Hippocampal formation (tissue), 2 donors: ENCODE results near the gene FCGBP.
"Not testable (repeated sequence)": the region's sequence is repeated elsewhere in the genome, so short reads cannot be mapped to it uniquely, and the experiment has no call there.

Source experiments
- DNase-seq, 2 donors: peaks; one replicate each; lab custom pipeline; 2025; lab: John Stamatoyannopoulos, UW

The FCGBP gene

GRCh38 chr19:39890755-39891551 lies 43.5 kb downstream of the FCGBP start:
- DNase-seq: no peak

- not testable (repeated sequence) for DNase-seq
Measured at GRCh38 chr19:39889872-39890754, 44.3 kb downstream of the FCGBP start.

DNA sequence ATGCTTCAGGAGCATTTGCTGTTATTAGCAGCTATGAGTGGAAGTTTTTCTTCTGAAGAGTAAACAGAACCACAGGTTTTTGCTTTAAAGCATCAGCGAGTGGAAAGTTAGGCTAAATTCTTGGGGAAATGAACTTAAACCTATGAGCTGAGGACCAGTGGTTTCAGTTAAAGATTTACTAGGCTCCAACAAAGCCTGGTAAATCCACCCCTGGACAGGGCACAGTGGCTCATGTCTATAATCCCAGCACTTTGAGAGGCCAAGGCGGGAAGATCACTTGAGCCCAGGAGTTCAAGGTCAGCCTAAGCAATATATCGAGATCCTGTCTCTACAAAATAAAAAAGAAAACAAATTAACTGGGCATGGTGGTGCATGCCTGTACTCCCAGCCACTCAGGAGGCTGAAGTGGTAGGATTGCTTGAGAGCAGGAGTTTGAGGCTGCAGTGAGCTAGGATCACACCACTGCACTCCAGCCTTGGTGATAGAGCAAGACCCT lies 46.9 kb downstream of the FCGBP start:
- not testable (repeated sequence) for DNase-seq

GRCh38 chr19:39885821-39886554 lies 48.4 kb downstream of the FCGBP start:
- DNase-seq: not testable (repeated sequence)

DNA sequence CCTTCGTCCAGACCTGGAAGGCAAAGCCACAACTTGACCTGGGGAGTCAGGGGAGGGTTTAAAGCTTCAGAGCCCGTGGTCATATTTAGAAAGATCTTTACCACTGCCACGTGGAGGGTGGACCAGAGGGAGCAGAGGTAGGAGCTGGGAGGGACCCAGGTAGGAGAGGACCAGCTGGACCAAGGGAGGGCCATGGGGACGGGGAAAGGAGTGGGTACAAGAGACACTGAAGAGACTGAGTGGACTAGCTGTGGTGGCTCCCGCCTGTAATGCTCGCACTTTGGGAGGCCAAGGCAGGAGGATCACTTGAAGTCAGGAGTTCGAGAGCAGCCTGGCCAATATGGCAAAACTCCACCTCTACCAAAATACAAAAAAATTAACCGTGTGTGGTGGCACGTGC lies 49.7 kb downstream of the FCGBP start:
- DNase-seq: not testable (repeated sequence)
